GM12878 (cell line): ENCODE results near the gene SULT6B1. TPM values are rescaled to one million over a fixed set of nuclear protein-coding genes. Genes with fewer than 3 reads are reported as not detected.

Experiments used
- E2F8 ChIP-seq: fragments of 450-650 bp; IDR thresholded peaks from 2 replicates; pipeline ENCODE4 v1.6.1; 2018; ENCODE audit warnings: mild to moderate bottlenecking, low read depth, moderate library complexity; ENCODE audit not compliant: partially characterized antibody
- E4F1 ChIP-seq: fragments of 450-650 bp; IDR thresholded peaks from 2 replicates; pipeline ENCODE4 v1.6.1; 2018; ENCODE audit warnings: borderline replicate concordance, mild to moderate bottlenecking; ENCODE audit not compliant: partially characterized antibody
- HSF1 ChIP-seq: fragments of 150-350 bp; IDR thresholded peaks from 2 replicates; pipeline ENCODE4 v1.6.1; 2014; ENCODE audit warnings: mild to moderate bottlenecking, low read depth, low read length
- MEF2B ChIP-seq: fragments of 450-650 bp; IDR thresholded peaks from 2 replicates; pipeline ENCODE4 v1.6.1; 2018; ENCODE audit warnings: mild to moderate bottlenecking, moderate library complexity; ENCODE audit not compliant: partially characterized antibody, poor library complexity, severe bottlenecking
- POLR2A ChIP-seq: IDR thresholded peaks from 2 replicates; pipeline ENCODE4 v1.6.1; 2011; ENCODE audit warnings: low read depth, mild to moderate bottlenecking, low read length
- RAD51 ChIP-seq: fragments of 450-650 bp; IDR thresholded peaks from 2 replicates; pipeline ENCODE4 v1.6.1; 2016; ENCODE audit warnings: moderate library complexity, mild to moderate bottlenecking, inconsistent platforms
- RELB ChIP-seq: fragments of 450-650 bp; IDR thresholded peaks from 2 replicates; pipeline ENCODE4 v1.6.1; 2017; ENCODE audit warnings: low read depth, mild to moderate bottlenecking, moderate library complexity
- ZBTB11 ChIP-seq: fragments of 450-650 bp; formaldehyde crosslinking; IDR thresholded peaks from 2 replicates; pipeline ENCODE4 v1.5.0; 2022; ENCODE audit warnings: mild to moderate bottlenecking, missing genetic modification characterization
- ZBTB33 ChIP-seq: fragments of 450-650 bp; IDR thresholded peaks from 2 replicates; pipeline ENCODE4 v1.6.1; 2017; ENCODE audit warnings: mild to moderate bottlenecking
- ZNF207 ChIP-seq: fragments of 450-650 bp; IDR thresholded peaks from 2 replicates; pipeline ENCODE4 v1.6.1; 2014; ENCODE audit warnings: antibody characterized with exemption, mild to moderate bottlenecking, borderline replicate concordance
- ZNF274 ChIP-seq: IDR thresholded peaks from one replicate; pipeline ENCODE4 v1.8.0; 2011; ENCODE audit not compliant: insufficient read length, insufficient read depth
- polyA plus RNA-seq, 11 experiments: library from polyadenylated mRNA; depleted of rRNA in 4 of 11; unstranded in 6 of 11; stranded (reverse) in 5 of 11; fragments of >200 nt; fragmentation: Nextera tagmentation in 4 of 11; fragmentation: Illumina TruSeq in 1 of 11; extraction: Ambion mirVana in 4 of 11; extraction: Trizol in 1 of 11; gene quantifications; 1 replicate in 1 of 11; 2 replicates in 10 of 11; pipeline versions ENCODE4 v1.2.1 to v1.2.3, GENCODE V29; 2011 to 2016; ENCODE audit warnings: inconsistent platforms in 2 of 11, missing spikeins in 2 of 11, low read depth in 1 of 11
- total RNA-seq, 4 experiments: library from RNA; depleted of rRNA in 3 of 4; stranded (reverse); fragments of >200 nt in 3 of 4; fragmentation: Illumina TruSeq in 1 of 4; extraction: Trizol in 1 of 4; gene quantifications; 2 replicates each; pipeline versions ENCODE4 v1.2.1 to v1.2.3, GENCODE V29; 2013 to 2021

SULT6B1 gene
- total and polyA plus RNA-seq, 10 of the 15 experiments (the other 5 are each of a cell fraction or from before 2014, with no cell fraction given), result not detected

GRCh38 chr2:37154785-37155184, 33.7 kb downstream of the SULT6B1 start (continued):
- TF ChIP-seq MEF2B (no peak), E4F1 (peak; percentile 8), HSF1 (no peak), RELB (0 out of 2 replicates have a peak, but pooled peaks have one; percentile 21), ZNF274 (no peak), ZBTB33 (no peak), RAD51 (no peak), E2F8 (no peak), ZNF207 (no peak), POLR2A (no peak), ZBTB11 (CRISPR knock-in tag) (no peak)
